Neural cell (in vitro differentiated cells): ENCODE measurements around the gene PRR33. TPM values are rescaled to one million over a fixed set of nuclear protein-coding genes. Genes with fewer than 3 reads are reported as not detected.

Source experiments
- H2AFZ ChIP-seq: fragments of 200-600, 300-800 bp; sonication (generic), shearing (Covaris generic); 2 replicates; pipeline ENCODE4 v1.6.0; 2014; ENCODE audit warnings: low read depth, mild to moderate bottlenecking, antibody characterized with exemption, low read length, moderate library complexity
- H3F3A ChIP-seq: fragments of 200-600 bp; shearing (Covaris generic); 2 replicates; pipeline ENCODE4 v1.6.1; 2016; ENCODE audit warnings: mild to moderate bottlenecking, moderate library complexity, mixed read lengths, antibody characterized with exemption, low read length; ENCODE audit not compliant: insufficient read depth, poor library complexity, severe bottlenecking
- H3K27ac ChIP-seq: fragments of 200-600, 300-800 bp; sonication (generic), shearing (Covaris generic); 2 replicates; pipeline ENCODE4 v1.5.1; 2014; ENCODE audit warnings: mild to moderate bottlenecking, low read length, moderate library complexity
- H3K27me3 ChIP-seq: fragments of 300-800, 200-600 bp; sonication (generic), shearing (Covaris generic); 2 replicates; pipeline ENCODE4 v1.6.0; 2014; ENCODE audit warnings: mild to moderate bottlenecking, low read depth, low read length, moderate library complexity; ENCODE audit not compliant: insufficient read depth
- H3K36me3 ChIP-seq: fragments of 300-800, 200-600 bp; sonication (generic), shearing (Covaris generic); 2 replicates; pipeline ENCODE4 v1.5.1; 2014; ENCODE audit warnings: mild to moderate bottlenecking, antibody characterized with exemption, low read length, moderate library complexity; ENCODE audit not compliant: insufficient read depth
- H3K4me2 ChIP-seq: fragments of 300-800, 200-600 bp; sonication (generic), shearing (Covaris generic); 2 replicates; pipeline ENCODE4 v1.6.0; 2014; ENCODE audit warnings: mild to moderate bottlenecking, low read length
- H3K4me3 ChIP-seq: fragments of 300-800, 200-600 bp; sonication (generic), shearing (Covaris generic); 2 replicates; pipeline ENCODE4 v1.5.1; 2014; ENCODE audit warnings: mild to moderate bottlenecking, low read length, moderate library complexity
- H3K79me2 ChIP-seq: fragments of 200-600 bp; shearing (Covaris generic); replicated peaks from 2 replicates; pipeline ENCODE4 v1.6.0; 2014; ENCODE audit warnings: mild to moderate bottlenecking, low read length, moderate library complexity; ENCODE audit not compliant: insufficient read depth
- H3K9ac ChIP-seq: fragments of 300-800, 200-600 bp; sonication (generic), shearing (Covaris generic); 2 replicates; pipeline ENCODE4 v1.6.1; 2016; ENCODE audit warnings: mild to moderate bottlenecking, low read length, mixed read lengths
- H3K9me2 ChIP-seq: fragments of 200-600 bp; shearing (Covaris generic); 2 replicates; pipeline ENCODE4 v1.6.1; 2016; ENCODE audit warnings: mild to moderate bottlenecking, low read length, mixed read lengths; ENCODE audit not compliant: insufficient read depth
- H3K9me3 ChIP-seq: fragments of 200-600, 300-800 bp; sonication (generic), shearing (Covaris generic); 2 replicates; pipeline ENCODE4 v1.6.1; 2016; ENCODE audit warnings: mild to moderate bottlenecking, mixed run types, low read length, moderate library complexity, mixed read lengths
- H4K20me1 ChIP-seq: fragments of 200-600 bp; shearing (Covaris generic); 2 replicates; pipeline ENCODE4 v1.6.1; 2016; ENCODE audit warnings: mild to moderate bottlenecking, mixed run types; ENCODE audit not compliant: insufficient read depth
- EP300 ChIP-seq: fragments of 450-650 bp; conservative IDR thresholded peaks from 2 replicates; pipeline ENCODE4 v1.6.1; 2014; ENCODE audit warnings: antibody characterized with exemption, mild to moderate bottlenecking, moderate library complexity; ENCODE audit not compliant: poor library complexity, severe bottlenecking
- EZH2 ChIP-seq: fragments of 200-600, 300-800 bp; shearing (Covaris generic), sonication (generic); IDR thresholded peaks from 2 replicates; pipeline ENCODE4 v1.6.1; 2014; ENCODE audit warnings: antibody characterized with exemption, low read length, borderline replicate concordance, mild to moderate bottlenecking; ENCODE audit not compliant: insufficient read depth, poor library complexity, severe bottlenecking
- MXI1 ChIP-seq: fragments of 450-650 bp; conservative IDR thresholded peaks from 2 replicates; pipeline ENCODE4 v1.6.1; 2014; ENCODE audit warnings: antibody characterized with exemption, mild to moderate bottlenecking; ENCODE audit not compliant: poor library complexity, severe bottlenecking
- POLR2AphosphoS5 ChIP-seq: IDR thresholded peaks from 2 replicates; pipeline ENCODE4 v1.6.1; 2012
- RAD21 ChIP-seq: fragments of 450-650 bp; conservative IDR thresholded peaks from 2 replicates; pipeline ENCODE4 v1.6.1; 2014; ENCODE audit warnings: antibody characterized with exemption, mild to moderate bottlenecking, moderate library complexity
- SMC3 ChIP-seq: fragments of 450-650 bp; conservative IDR thresholded peaks from 2 replicates; pipeline ENCODE4 v1.6.1; 2014; ENCODE audit warnings: antibody characterized with exemption, mild to moderate bottlenecking, moderate library complexity; ENCODE audit not compliant: poor library complexity
- TAF1 ChIP-seq: IDR thresholded peaks from 2 replicates; pipeline ENCODE4 v1.6.1; 2012; ENCODE audit warnings: low read depth
- polyA plus RNA-seq: library from polyadenylated mRNA; depleted of rRNA; stranded (reverse); fragments of >200 nt; gene quantifications from 2 replicates; pipeline ENCODE4 v1.2.3, GENCODE V29; 2014
- TF ChIP-seq, protein P1 (sequence below): IDR thresholded peaks from 2 replicates; pipeline ENCODE4 v1.6.1; 2012; ENCODE audit warnings: borderline replicate concordance
- TF ChIP-seq, protein P2 (sequence below): fragments of 450-650 bp; IDR thresholded peaks from 2 replicates; pipeline ENCODE4 v1.5.1; 2014; ENCODE audit warnings: antibody characterized with exemption, mild to moderate bottlenecking, moderate library complexity; ENCODE audit not compliant: poor library complexity, severe bottlenecking

Gene PRR33
- polyA plus RNA-seq, 1 donor from 2014 or later = not detected

DNA sequence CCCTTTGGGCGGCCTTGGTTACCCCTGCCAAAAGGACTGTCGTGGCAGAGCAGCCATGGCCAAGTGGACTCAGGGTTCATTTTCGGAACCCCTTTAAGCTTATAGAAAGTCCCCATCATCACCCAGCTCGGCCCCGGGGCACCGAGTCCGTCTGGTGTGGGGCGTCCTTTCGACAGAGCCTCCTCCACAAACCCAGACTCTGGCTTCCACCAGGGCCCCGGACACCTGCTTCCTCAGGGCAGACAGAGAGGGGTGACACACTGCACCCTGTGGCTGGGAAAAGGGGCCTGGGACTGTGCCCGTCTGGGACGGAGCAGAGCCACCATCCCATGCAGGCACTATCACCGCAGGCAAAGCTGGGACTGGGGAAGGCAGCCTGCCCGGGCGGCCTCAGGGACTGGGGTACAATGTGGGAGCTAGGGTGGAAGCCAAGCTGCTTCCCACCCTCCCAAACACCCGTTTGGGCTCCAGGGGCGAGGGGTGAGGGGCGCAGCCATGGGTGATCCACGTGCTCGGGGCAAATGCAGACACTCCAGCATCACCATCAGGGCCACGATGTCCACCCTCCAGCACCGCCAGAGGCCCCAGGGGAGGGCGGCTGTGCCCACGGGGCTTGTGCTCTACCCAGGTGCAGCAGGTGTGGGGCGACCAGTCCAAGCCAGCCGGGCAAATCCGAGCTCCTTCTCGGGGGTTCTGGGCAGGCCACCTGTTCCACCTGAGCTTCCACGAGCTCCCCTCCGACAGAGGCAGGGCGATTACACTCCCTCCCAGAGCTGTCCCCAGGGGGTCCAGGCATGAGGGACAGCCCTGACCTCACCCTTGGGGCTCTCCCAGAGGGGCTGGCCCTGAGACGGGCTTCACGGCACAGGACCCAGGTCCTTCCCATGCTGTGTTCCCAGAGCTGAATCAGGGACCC lies 43.7 kb upstream of the PRR33 start:
- Histone ChIP-seq H3K4me3 (no peak overlapping the region), H3K27ac (no peak overlapping the region), H3K79me2 (no peaks in the 10 kb centered on the region), H3K36me3 (no peaks in the 10 kb centered on the region), H3K9ac (no peak overlapping the region), H3K27me3 (no peaks in the 10 kb centered on the region), H4K20me1 (no peaks in the 10 kb centered on the region), H3K9me2 (no peaks in the 10 kb centered on the region), H3F3A (no peaks in the 10 kb centered on the region), H3K9me3 (no peaks in the 10 kb centered on the region), H2AFZ (no peak overlapping the region), H3K4me2 (no peak overlapping the region)
- TF ChIP-seq MXI1 (no peak), RAD21 (no peak), TAF1 (no peak), EZH2 (no peak), EP300 (no peak), POLR2AphosphoS5 (no peak), SMC3 (no peak)
- TF ChIP-seq, protein P1, sequence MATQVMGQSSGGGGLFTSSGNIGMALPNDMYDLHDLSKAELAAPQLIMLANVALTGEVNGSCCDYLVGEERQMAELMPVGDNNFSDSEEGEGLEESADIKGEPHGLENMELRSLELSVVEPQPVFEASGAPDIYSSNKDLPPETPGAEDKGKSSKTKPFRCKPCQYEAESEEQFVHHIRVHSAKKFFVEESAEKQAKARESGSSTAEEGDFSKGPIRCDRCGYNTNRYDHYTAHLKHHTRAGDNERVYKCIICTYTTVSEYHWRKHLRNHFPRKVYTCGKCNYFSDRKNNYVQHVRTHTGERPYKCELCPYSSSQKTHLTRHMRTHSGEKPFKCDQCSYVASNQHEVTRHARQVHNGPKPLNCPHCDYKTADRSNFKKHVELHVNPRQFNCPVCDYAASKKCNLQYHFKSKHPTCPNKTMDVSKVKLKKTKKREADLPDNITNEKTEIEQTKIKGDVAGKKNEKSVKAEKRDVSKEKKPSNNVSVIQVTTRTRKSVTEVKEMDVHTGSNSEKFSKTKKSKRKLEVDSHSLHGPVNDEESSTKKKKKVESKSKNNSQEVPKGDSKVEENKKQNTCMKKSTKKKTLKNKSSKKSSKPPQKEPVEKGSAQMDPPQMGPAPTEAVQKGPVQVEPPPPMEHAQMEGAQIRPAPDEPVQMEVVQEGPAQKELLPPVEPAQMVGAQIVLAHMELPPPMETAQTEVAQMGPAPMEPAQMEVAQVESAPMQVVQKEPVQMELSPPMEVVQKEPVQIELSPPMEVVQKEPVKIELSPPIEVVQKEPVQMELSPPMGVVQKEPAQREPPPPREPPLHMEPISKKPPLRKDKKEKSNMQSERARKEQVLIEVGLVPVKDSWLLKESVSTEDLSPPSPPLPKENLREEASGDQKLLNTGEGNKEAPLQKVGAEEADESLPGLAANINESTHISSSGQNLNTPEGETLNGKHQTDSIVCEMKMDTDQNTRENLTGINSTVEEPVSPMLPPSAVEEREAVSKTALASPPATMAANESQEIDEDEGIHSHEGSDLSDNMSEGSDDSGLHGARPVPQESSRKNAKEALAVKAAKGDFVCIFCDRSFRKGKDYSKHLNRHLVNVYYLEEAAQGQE = no peak
- TF ChIP-seq, protein P2, sequence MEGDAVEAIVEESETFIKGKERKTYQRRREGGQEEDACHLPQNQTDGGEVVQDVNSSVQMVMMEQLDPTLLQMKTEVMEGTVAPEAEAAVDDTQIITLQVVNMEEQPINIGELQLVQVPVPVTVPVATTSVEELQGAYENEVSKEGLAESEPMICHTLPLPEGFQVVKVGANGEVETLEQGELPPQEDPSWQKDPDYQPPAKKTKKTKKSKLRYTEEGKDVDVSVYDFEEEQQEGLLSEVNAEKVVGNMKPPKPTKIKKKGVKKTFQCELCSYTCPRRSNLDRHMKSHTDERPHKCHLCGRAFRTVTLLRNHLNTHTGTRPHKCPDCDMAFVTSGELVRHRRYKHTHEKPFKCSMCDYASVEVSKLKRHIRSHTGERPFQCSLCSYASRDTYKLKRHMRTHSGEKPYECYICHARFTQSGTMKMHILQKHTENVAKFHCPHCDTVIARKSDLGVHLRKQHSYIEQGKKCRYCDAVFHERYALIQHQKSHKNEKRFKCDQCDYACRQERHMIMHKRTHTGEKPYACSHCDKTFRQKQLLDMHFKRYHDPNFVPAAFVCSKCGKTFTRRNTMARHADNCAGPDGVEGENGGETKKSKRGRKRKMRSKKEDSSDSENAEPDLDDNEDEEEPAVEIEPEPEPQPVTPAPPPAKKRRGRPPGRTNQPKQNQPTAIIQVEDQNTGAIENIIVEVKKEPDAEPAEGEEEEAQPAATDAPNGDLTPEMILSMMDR = no peak

DNA sequence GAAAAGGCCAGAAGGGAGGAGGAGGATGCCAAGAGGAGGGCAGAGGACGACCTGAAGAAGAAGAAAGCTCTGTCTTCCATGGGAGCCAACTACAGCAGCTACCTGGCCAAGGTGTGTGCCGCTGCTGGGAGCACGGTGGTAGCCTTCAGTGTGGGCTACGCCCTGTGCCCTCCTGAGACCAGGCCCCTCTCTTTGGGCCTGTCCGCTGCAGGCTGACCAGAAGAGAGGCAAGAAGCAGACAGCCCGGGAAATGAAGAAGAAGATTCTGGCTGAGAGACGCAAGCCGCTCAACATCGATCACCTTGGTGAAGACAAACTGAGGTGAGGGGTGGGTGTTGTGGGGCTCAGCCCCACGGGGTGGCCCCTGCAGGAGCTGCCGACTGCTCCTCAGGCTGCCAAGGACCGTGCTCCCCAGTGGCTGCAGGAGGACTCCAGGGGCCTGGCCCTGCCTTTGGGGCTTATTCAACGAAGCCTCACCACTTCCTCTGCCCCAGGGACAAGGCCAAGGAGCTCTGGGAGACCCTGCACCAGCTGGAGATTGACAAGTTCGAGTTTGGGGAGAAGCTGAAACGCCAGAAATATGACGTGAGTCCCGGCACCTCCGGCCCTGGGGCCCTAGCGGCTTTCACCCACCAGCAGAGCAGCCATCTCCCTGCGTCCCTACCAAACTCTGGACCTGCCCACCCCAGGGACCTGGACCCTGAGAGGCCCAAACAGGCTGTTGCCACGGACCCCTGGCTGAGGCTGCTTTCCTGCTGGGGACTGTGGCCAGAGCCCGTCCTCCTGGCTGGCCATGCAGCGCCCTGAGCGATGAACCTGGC lies 42.9 kb upstream of the PRR33 start:
- Histone ChIP-seq H3F3A (no peaks in the 10 kb centered on the region), H3K4me2 (no peak overlapping the region), H3K27me3 (no peaks in the 10 kb centered on the region), H3K79me2 (no peaks in the 10 kb centered on the region), H3K4me3 (no peak overlapping the region), H3K36me3 (no peaks in the 10 kb centered on the region), H4K20me1 (no peaks in the 10 kb centered on the region), H3K27ac (no peak overlapping the region), H3K9ac (no peak overlapping the region), H3K9me2 (no peaks in the 10 kb centered on the region), H2AFZ (no peak overlapping the region), H3K9me3 (no peaks in the 10 kb centered on the region)
- TF ChIP-seq EP300 (no peak), SMC3 (no peak), MXI1 (no peak), TAF1 (no peak), EZH2 (no peak), POLR2AphosphoS5 (no peak), RAD21 (no peak)
- TF ChIP-seq, protein P1 = no peak
- TF ChIP-seq, protein P2 = no peak
